Spleen (tissue), 11 donors: ENCODE data around the gene GALNT17. TPM values are rescaled to one million over a fixed set of nuclear protein-coding genes. Genes with fewer than 3 reads are reported as not detected.

Source experiments
- DNase-seq: peaks from one replicate; pipeline ENCODE4 v3.0.0-alpha.2; 2020
- H3K27ac ChIP-seq, 8 donors: fragments of 200-600 bp; sonication (generic) in 7 of 8; 1 replicate in 4 of 8; 2 replicates in 4 of 8; pipeline versions ENCODE4 v1.5.0 to v1.8.0; 2016 to 2021; ENCODE audit warnings: inconsistent platforms in 4 of 8, mild to moderate bottlenecking in 4 of 8, moderate library complexity in 1 of 8
- H3K27me3 ChIP-seq, 7 donors: fragments of 200-600 bp; sonication (generic) in 6 of 7; replicated peaks in 1 of 7; 1 replicate in 4 of 7; 2 replicates in 3 of 7; pipeline versions ENCODE4 v1.5.0 to v1.8.0; 2016 to 2021; ENCODE audit warnings: inconsistent platforms in 3 of 7, mild to moderate bottlenecking in 1 of 7
- H3K36me3 ChIP-seq, 6 donors: fragments of 200-600 bp; sonication (generic) in 5 of 6; 1 replicate in 4 of 6; 2 replicates in 2 of 6; pipeline versions ENCODE4 v1.5.0 to v1.8.0; 2016 to 2021; ENCODE audit warnings: inconsistent platforms in 2 of 6
- H3K4me1 ChIP-seq, 6 donors: fragments of 200-600 bp; sonication (generic) in 5 of 6; 1 replicate in 3 of 6; 2 replicates in 3 of 6; pipeline versions ENCODE4 v1.5.0 to v1.8.0; 2016 to 2021; ENCODE audit warnings: inconsistent platforms in 3 of 6
- H3K4me3 ChIP-seq, 8 donors: fragments of 200-600 bp; sonication (generic) in 7 of 8; 1 replicate in 4 of 8; 2 replicates in 4 of 8; pipeline versions ENCODE4 v1.5.0 to v1.8.0; 2016 to 2021; ENCODE audit warnings: inconsistent platforms in 4 of 8, mild to moderate bottlenecking in 4 of 8, moderate library complexity in 2 of 8
- H3K9me3 ChIP-seq, 8 donors: fragments of 200-600 bp; sonication (generic) in 7 of 8; 1 replicate in 4 of 8; 2 replicates in 4 of 8; pipeline versions ENCODE4 v1.5.0 to v1.8.0; 2016 to 2021; ENCODE audit warnings: inconsistent platforms in 4 of 8
- CTCF ChIP-seq, 11 experiments: fragments of 200-600 bp in 7 of 11; fragments of 450-650 bp in 4 of 11; sonication (generic) in 4 of 11; IDR thresholded peaks in 8 of 11; conservative IDR thresholded peaks in 3 of 11; 1 replicate in 7 of 11; 2 replicates in 4 of 11; pipeline versions ENCODE4 v1.4.0 to v1.8.0; 2016 to 2021; ENCODE audit warnings: antibody characterized with exemption in 11 of 11, inconsistent platforms in 4 of 11, mild to moderate bottlenecking in 1 of 11
- POLR2A ChIP-seq, 3 donors: fragments of 450-650 bp; IDR thresholded peaks; one replicate each; pipeline ENCODE4 v1.5.1; 2017; ENCODE audit warnings: antibody characterized with exemption in 3 of 3, mild to moderate bottlenecking in 1 of 3
- POLR2AphosphoS5 ChIP-seq, 3 donors: sonication (generic); formaldehyde crosslinking; IDR thresholded peaks; one replicate each; pipeline ENCODE4 v1.5.1; 2017; ENCODE audit warnings: antibody characterized with exemption in 3 of 3
- WGBS, 5 donors: extraction: QIAGEN DNeasy Blood & Tissue Kit in 3 of 5; methylation state at CpG; one replicate each; pipeline versions ENCODE4 v1.1.5 to v1.1.7; 2013 to 2018; 5-methylcytosine and 5-hydroxymethylcytosine counted together
- intact Hi-C: fragments of 100-400 bp; cut with DNase I; formaldehyde crosslinking; loops from one replicate; pipeline ENCODE4 v1.15.0; 2023; ENCODE audit warnings: low total_unique reads
- polyA plus RNA-seq, 3 donors: library from polyadenylated mRNA; stranded (reverse); fragments of 200-250 nt; gene quantifications; one replicate each; pipeline ENCODE4 v1.2.1, GENCODE V29; 2013
- total RNA-seq, 7 donors: library from RNA; depleted of rRNA in 3 of 7; stranded (reverse); fragments of >200 nt in 3 of 7; fragmentation: NEBNext Ultra II Directional in 4 of 7; extraction: Animal tissue kit (Norgen Biotek cat#: 25700) in 4 of 7; gene quantifications; one replicate each; pipeline versions ENCODE4 v1.1.0 to v1.2.1, GENCODE V29; 2016 to 2021
- donor health status: healthy with polysubstance abuse.
- donor health status: DM: no; HTN: no; CAD: no; lungs with moderate emphysema.
- donor health status: DM: no; HTN: no; CAD: no.
- donor health status: Bipolar disorder and iron deficiency.
- donor health status: healthy.
- donor health status: DM: no; HTN: no; CAD: no.
- donor health status: DM: yes; HTN: yes; CAD: no.

GALNT17 gene
- total and polyA plus RNA-seq, 10 donors, result 0.39 to 10.8 (median 3.1) TPM

GRCh38 chr7:71236230-71237105, 104.5 kb downstream of the GALNT17 start:
- TF ChIP-seq POLR2A (IDR thresholded peaks at IDR 0.05) (no peak), POLR2AphosphoS5 (IDR thresholded peaks at IDR 0.05) (peak in 1 of 3 donors; percentile 50)
- Histone ChIP-seq H3K4me1 (peaks cover 0 to 6% (median 0%) of the 10 kb centered on the region in 6 donors), H3K9me3 (peaks cover 0 to 55% (median 16%) of the 10 kb centered on the region in 8 donors), H3K27ac (no peak overlapping the region), H3K4me3 (no peak overlapping the region), H3K36me3 (no peaks in the 10 kb centered on the region), H3K27me3 (no peaks in the 10 kb centered on the region)
- DNase-seq, result no peak
- intact Hi-C loops, result no loop called here
- WGBS, 5 donors, result 61 to 78% (median 67%) methylated on average over 16 of the region's 16 CpGs

- 63 to 84% (median 69%) methylated on average over 2 of the region's 2 CpGs for WGBS, 5 donors
- H3K27ac ChIP-seq, result no peak overlapping the region
- intact Hi-C loops, result no loop called here
- H3K27me3 ChIP-seq, result no peaks in the 10 kb centered on the region
- no peak for DNase-seq
- H3K9me3 ChIP-seq, result peaks cover 0 to 48% (median 6%) of the 10 kb centered on the region in 8 donors
- no peaks in the 10 kb centered on the region for H3K36me3 ChIP-seq
- no peak overlapping the region for H3K4me3 ChIP-seq
- peaks cover 0 to 6% (median 0%) of the 10 kb centered on the region in 6 donors for H3K4me1 ChIP-seq
- TF ChIP-seq POLR2AphosphoS5 (IDR thresholded peaks at IDR 0.05) (no peak), CTCF (IDR thresholded peaks at IDR 0.05 in 8 of 11, conservative IDR thresholded peaks at IDR 0.05 in 3 of 11) (no peak), POLR2A (IDR thresholded peaks at IDR 0.05) (no peak)
Observed at GRCh38 chr7:71237945-71238344, 106.0 kb downstream of the GALNT17 start.

- peaks cover 0 to 6% (median 0%) of the 10 kb centered on the region in 6 donors for H3K4me1 ChIP-seq
- no peak overlapping the region for H3K27ac ChIP-seq
- H3K36me3 ChIP-seq, result no peaks in the 10 kb centered on the region
- peaks cover 0 to 45% (median 6%) of the 10 kb centered on the region in 8 donors for H3K9me3 ChIP-seq
- intact Hi-C loops, result no loop called here
- no peak overlapping the region for H3K4me3 ChIP-seq
- no peak for DNase-seq
- no peaks in the 10 kb centered on the region for H3K27me3 ChIP-seq
- no peak for TF ChIP-seq CTCF (IDR thresholded peaks at IDR 0.05 in 8 of 11, conservative IDR thresholded peaks at IDR 0.05 in 3 of 11)
- no peak for TF ChIP-seq POLR2A (IDR thresholded peaks at IDR 0.05)
- no peak for TF ChIP-seq POLR2AphosphoS5 (IDR thresholded peaks at IDR 0.05)
- 81 to 90% (median 85%) methylated on average over 6 to 7 of the region's 7 CpGs for WGBS, 5 donors
Observed at GRCh38 chr7:71238581-71239295, 106.8 kb downstream of the GALNT17 start.

- Histone ChIP-seq H3K36me3 (no peaks in the 10 kb centered on the region), H3K27ac (no peak overlapping the region), H3K4me1 (peaks cover 0 to 6% (median 0%) of the 10 kb centered on the region in 6 donors), H3K27me3 (no peaks in the 10 kb centered on the region), H3K9me3 (peaks cover 0 to 42% (median 4%) of the 10 kb centered on the region in 8 donors), H3K4me3 (no peak overlapping the region)
- intact Hi-C loops, result no loop called here
- WGBS, 5 donors, result 71 to 81% (median 76%) methylated on average over 8 of the region's 8 CpGs
- TF ChIP-seq CTCF (IDR thresholded peaks at IDR 0.05 in 8 of 11, conservative IDR thresholded peaks at IDR 0.05 in 3 of 11) (no peak), POLR2A (IDR thresholded peaks at IDR 0.05) (no peak), POLR2AphosphoS5 (IDR thresholded peaks at IDR 0.05) (no peak)
- DNase-seq, result no peak
Observed at GRCh38 chr7:71239586-71240268, 107.8 kb downstream of the GALNT17 start.
